Measurements from ENCODE around the gene SLIT3. TPM values are rescaled to one million over a fixed set of nuclear protein-coding genes. Genes with fewer than 3 reads are reported as not detected.

SLIT3 gene
- total and polyA plus RNA-seq, 4 donors = 4.6 to 48.5 (median 19.8) TPM

DNA sequence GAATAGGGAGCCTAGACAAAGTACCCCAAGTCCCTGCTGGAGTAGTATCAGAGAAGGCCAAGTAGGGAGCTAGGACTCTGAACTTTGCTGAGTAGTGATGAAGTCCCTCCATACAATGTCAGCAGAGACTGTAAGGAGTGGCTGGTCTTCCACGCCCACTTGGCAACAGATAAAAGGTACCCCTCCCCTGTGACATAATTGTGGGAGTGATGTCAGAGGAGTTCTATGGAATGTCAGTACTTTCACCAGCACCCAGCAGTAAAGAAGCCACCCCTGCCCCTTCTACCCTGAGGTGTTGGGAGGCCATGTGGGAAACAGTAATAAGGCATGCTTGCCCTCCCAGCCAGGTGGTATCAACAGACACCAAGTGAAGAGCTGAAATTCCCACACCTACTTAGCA is 143.9 kb downstream of the SLIT3 start:
- ATAC-seq (ENCODE audit: insufficient read depth, low FRiP score) = no peak
- DNase-seq = no peak
- Histone ChIP-seq H3K27ac (ENCODE audit: low read depth in 1 of 2, low read length in 1 of 2) (no peak overlapping the region), H3K27me3 (ENCODE audit: control insufficient read depth in 3 of 3, insufficient read depth in 3 of 3, low read length in 2 of 3) (no peaks in the 10 kb centered on the region), H3K9ac (ENCODE audit: insufficient read depth in 1 of 2, low read length in 2 of 2) (no peak overlapping the region), H3K4me3 (no peak overlapping the region), H3K36me3 (ENCODE audit: control insufficient read depth in 4 of 4, insufficient read depth in 4 of 4, low read length in 4 of 4) (no peaks in the 10 kb centered on the region), H3K9me3 (ENCODE audit: control insufficient read depth in 4 of 4, insufficient read depth in 3 of 4, low read length in 3 of 4) (peaks cover 0 to 4% (median 2%) of the 10 kb centered on the region in 4 donors), H3K4me1 (ENCODE audit: control insufficient read depth in 5 of 5, insufficient read depth in 5 of 5, low read length in 5 of 5) (peaks cover 0 to 23% (median 11%) of the 10 kb centered on the region in 5 donors)
- WGBS, 2 donors = 78 to 95% methylated on average over 1 of the region's 1 CpG
- TF ChIP-seq, protein P1, sequence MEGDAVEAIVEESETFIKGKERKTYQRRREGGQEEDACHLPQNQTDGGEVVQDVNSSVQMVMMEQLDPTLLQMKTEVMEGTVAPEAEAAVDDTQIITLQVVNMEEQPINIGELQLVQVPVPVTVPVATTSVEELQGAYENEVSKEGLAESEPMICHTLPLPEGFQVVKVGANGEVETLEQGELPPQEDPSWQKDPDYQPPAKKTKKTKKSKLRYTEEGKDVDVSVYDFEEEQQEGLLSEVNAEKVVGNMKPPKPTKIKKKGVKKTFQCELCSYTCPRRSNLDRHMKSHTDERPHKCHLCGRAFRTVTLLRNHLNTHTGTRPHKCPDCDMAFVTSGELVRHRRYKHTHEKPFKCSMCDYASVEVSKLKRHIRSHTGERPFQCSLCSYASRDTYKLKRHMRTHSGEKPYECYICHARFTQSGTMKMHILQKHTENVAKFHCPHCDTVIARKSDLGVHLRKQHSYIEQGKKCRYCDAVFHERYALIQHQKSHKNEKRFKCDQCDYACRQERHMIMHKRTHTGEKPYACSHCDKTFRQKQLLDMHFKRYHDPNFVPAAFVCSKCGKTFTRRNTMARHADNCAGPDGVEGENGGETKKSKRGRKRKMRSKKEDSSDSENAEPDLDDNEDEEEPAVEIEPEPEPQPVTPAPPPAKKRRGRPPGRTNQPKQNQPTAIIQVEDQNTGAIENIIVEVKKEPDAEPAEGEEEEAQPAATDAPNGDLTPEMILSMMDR (IDR thresholded peaks at IDR 0.05; ENCODE audit: control extremely low read depth, extremely low read depth) = no peak

GRCh38 chr5:169154679-169155078 is 146.3 kb downstream of the SLIT3 start:
- no peak for ATAC-seq (ENCODE audit: insufficient read depth, low FRiP score)

DNA sequence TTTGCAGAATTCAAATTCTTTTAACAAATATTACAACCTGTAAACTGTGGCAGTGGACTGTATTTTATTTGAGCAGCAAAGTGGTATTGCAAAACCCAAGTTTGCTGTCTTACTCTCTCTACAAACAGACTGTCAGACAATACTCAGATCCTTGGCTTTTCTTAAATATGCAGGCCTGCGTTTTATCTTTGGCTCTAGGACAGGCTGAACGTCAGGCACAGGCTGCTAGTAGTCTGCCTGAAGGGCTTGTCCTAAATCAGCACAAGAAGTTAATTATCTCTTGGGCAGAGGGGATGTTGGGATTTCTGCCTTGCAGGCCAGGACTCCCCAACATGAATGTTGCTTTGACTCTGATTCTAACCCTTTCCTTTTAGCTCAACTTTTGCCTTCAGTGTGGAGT is 147.5 kb downstream of the SLIT3 start:
- ATAC-seq (ENCODE audit: insufficient read depth, low FRiP score) (no peak), DNase-seq (peak; percentile 48 to 85 (median 67))
- Histone ChIP-seq H3K4me3 (no peak overlapping the region), H3K9me3 (ENCODE audit: control insufficient read depth in 4 of 4, insufficient read depth in 3 of 4, low read length in 3 of 4) (peaks cover 0 to 4% (median 0%) of the 10 kb centered on the region in 4 donors), H3K4me1 (ENCODE audit: control insufficient read depth in 5 of 5, insufficient read depth in 5 of 5, low read length in 5 of 5) (peaks cover 0 to 18% (median 1%) of the 10 kb centered on the region in 5 donors), H3K27ac (ENCODE audit: low read depth in 1 of 2, low read length in 1 of 2) (no peak overlapping the region), H3K9ac (ENCODE audit: insufficient read depth in 1 of 2, low read length in 2 of 2) (no peak overlapping the region), H3K36me3 (ENCODE audit: control insufficient read depth in 4 of 4, insufficient read depth in 4 of 4, low read length in 4 of 4) (no peaks in the 10 kb centered on the region), H3K27me3 (ENCODE audit: control insufficient read depth in 3 of 3, insufficient read depth in 3 of 3, low read length in 2 of 3) (no peaks in the 10 kb centered on the region)
- WGBS, 2 donors = 42 to 77% methylated on average over 2 of the region's 2 CpGs
- TF ChIP-seq, protein P1 (IDR thresholded peaks at IDR 0.05; ENCODE audit: control extremely low read depth, extremely low read depth) = no peak

More at GRCh38 chr5:169154679-169155078, 146.3 kb downstream of the SLIT3 start:
- Histone ChIP-seq H3K9me3 (ENCODE audit: control insufficient read depth in 4 of 4, insufficient read depth in 3 of 4, low read length in 3 of 4) (peaks cover 0 to 4% (median 2%) of the 10 kb centered on the region in 4 donors), H3K4me1 (ENCODE audit: control insufficient read depth in 5 of 5, insufficient read depth in 5 of 5, low read length in 5 of 5) (peaks cover 0 to 9% (median 1%) of the 10 kb centered on the region in 5 donors), H3K27ac (ENCODE audit: low read depth in 1 of 2, low read length in 1 of 2) (no peak overlapping the region), H3K36me3 (ENCODE audit: control insufficient read depth in 4 of 4, insufficient read depth in 4 of 4, low read length in 4 of 4) (no peaks in the 10 kb centered on the region), H3K9ac (ENCODE audit: insufficient read depth in 1 of 2, low read length in 2 of 2) (no peak overlapping the region), H3K27me3 (ENCODE audit: control insufficient read depth in 3 of 3, insufficient read depth in 3 of 3, low read length in 2 of 3) (no peaks in the 10 kb centered on the region), H3K4me3 (no peak overlapping the region)
- DNase-seq = no peak
- 76 to 80% methylated on average over 2 of the region's 2 CpGs for WGBS, 2 donors
- TF ChIP-seq, protein P1 (IDR thresholded peaks at IDR 0.05; ENCODE audit: control extremely low read depth, extremely low read depth) = no peak

DNA sequence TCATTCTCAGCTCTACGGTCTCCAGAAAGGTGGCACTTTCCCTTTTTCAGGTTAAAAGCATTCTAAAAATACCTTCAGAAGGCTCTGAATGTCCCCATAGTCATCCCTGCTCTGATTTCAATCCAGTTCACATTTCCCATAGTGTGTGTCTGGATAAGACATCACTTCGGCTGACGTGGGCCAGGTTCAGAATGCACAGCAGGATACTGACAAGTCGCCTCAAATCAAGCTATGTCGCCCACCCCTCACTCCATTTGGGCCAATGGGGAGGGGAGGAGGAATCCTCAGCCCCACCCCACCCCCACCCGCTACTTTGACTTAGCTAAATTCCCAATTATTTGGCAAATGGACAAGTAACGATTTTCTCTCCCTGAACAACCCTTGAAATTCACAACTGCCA is 148.0 kb downstream of the SLIT3 start:
- DNase-seq (no peak), ATAC-seq (ENCODE audit: insufficient read depth, low FRiP score) (no peak)
- no peak overlapping the region for H3K27ac ChIP-seq (ENCODE audit: low read depth in 1 of 2, low read length in 1 of 2)
- H3K27me3 ChIP-seq (ENCODE audit: control insufficient read depth in 3 of 3, insufficient read depth in 3 of 3, low read length in 2 of 3) = no peaks in the 10 kb centered on the region
- peaks cover 0 to 23% (median 2%) of the 10 kb centered on the region in 5 donors for H3K4me1 ChIP-seq (ENCODE audit: control insufficient read depth in 5 of 5, insufficient read depth in 5 of 5, low read length in 5 of 5)
- TF ChIP-seq, protein P1 (IDR thresholded peaks at IDR 0.05; ENCODE audit: control extremely low read depth, extremely low read depth) = no peak
- no peaks in the 10 kb centered on the region for H3K36me3 ChIP-seq (ENCODE audit: control insufficient read depth in 4 of 4, insufficient read depth in 4 of 4, low read length in 4 of 4)
- H3K9ac ChIP-seq (ENCODE audit: insufficient read depth in 1 of 2, low read length in 2 of 2) = no peak overlapping the region
- H3K4me3 ChIP-seq = no peak overlapping the region
- peaks cover 0 to 4% (median 0%) of the 10 kb centered on the region in 4 donors for H3K9me3 ChIP-seq (ENCODE audit: control insufficient read depth in 4 of 4, insufficient read depth in 3 of 4, low read length in 3 of 4)
- WGBS, 2 donors = 74 to 87% methylated on average over 7 of the region's 7 CpGs
